GM12875 (cell line): ENCODE measurements around the gene MRFAP1.

ENCODE experiments used
- H3K4me3 ChIP-seq: one replicate; pipeline ENCODE4 v1.5.1; 2011; ENCODE audit warnings: low read depth, low read length, control low read depth
- CTCF ChIP-seq: IDR thresholded peaks from 2 replicates; pipeline ENCODE4 v1.5.1; 2011; ENCODE audit warnings: low read depth, mild to moderate bottlenecking, control low read depth, inconsistent platforms, low read length, moderate library complexity, borderline replicate concordance; ENCODE audit not compliant: insufficient read depth

The MRFAP1 gene

DNA sequence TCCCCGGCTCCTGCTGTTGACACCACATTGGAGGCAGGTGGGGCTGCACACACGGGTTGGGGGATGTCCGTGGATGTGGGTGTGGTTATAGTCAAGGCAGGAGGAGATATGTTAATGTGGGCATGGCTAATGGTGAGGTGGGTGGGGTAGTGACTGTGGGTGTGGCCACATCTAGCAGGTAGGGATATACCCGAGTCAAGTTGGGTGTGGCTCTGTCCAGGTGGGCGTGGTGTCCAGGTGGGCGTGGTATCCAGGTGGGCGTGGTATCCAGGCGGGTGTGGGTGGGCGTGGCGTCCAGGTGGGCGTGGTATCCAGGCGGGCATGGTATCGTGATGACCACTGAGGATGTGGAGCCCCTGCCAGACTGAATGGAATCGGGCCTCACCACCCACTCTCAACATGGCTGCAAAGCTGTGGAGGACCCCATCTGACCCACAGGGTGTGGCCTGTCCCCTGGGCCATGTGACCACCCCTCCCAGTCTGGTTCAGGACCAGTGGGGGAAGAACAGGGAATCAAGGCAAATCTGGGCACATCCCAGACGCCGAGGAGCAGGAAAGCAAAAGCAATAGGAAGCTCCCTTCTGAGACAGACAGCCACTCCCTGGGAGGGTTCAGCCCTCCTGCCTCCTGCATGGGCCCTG lies 44.5 kb upstream of the MRFAP1 start:
- TF ChIP-seq CTCF = no peak

GRCh38 chr4:6596948-6597347 lies 43.5 kb upstream of the MRFAP1 start:
- TF ChIP-seq CTCF = no peak
- H3K4me3 ChIP-seq = no peak overlapping the region

More for the DNA sequence above, 44.5 kb upstream of the MRFAP1 start:
- no peak overlapping the region for H3K4me3 ChIP-seq

GRCh38 chr4:6598127-6598526 lies 42.4 kb upstream of the MRFAP1 start:
- no peak overlapping the region for H3K4me3 ChIP-seq
- TF ChIP-seq CTCF = no peak

- no peak overlapping the region for H3K4me3 ChIP-seq
- TF ChIP-seq CTCF = no peak
Measured at GRCh38 chr4:6598641-6599040, 41.8 kb upstream of the MRFAP1 start.

DNA sequence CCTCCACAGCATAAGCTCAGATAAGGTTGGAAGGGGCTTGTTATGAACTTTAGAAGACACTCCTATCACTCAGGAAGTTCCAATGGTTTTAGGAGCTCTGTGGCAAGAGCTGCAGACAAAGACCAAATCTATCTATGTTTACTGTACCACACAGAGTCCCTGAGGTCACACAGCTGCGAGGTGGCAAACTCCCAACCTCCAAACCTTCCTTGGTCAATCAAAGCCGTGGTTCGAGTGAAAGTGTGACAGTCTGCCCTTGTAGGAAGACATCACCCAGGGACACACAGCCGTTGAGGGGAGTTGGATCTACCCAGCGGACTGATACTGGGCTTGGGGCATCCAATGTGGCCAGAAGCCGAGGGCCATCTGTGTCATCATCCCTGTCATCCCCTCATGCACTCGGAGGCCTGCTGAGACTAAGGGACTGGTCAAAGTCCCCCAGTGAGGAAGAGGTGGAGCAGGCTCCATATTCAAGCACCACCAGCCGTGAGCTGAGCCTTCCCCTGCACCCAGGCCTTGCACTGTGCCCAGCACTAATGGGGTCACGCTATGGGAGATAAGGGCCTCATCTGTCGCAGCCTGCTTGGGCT lies 38.7 kb upstream of the MRFAP1 start:
- no peak overlapping the region for H3K4me3 ChIP-seq
- no peak for TF ChIP-seq CTCF

DNA sequence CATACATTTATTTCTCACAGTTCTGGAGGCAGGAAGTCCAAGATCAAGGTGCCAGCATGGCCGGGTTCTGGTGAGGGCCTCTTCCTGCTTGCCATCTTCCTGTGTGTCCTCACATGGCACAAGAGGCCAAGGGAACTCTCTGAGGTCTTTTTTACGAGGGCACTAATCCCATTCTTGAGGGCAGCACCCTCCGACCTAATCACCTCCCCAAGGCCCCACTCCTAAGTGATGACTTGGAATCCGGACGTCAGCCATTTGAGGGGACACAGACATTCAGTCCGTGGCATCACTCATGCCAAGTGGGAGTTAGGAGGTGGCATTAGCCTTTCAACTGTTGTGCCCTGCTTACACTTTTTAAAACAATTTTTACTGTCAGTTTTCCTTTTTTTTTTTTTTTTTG lies 38.2 kb upstream of the MRFAP1 start:
- no peak overlapping the region for H3K4me3 ChIP-seq
- no peak for TF ChIP-seq CTCF

DNA sequence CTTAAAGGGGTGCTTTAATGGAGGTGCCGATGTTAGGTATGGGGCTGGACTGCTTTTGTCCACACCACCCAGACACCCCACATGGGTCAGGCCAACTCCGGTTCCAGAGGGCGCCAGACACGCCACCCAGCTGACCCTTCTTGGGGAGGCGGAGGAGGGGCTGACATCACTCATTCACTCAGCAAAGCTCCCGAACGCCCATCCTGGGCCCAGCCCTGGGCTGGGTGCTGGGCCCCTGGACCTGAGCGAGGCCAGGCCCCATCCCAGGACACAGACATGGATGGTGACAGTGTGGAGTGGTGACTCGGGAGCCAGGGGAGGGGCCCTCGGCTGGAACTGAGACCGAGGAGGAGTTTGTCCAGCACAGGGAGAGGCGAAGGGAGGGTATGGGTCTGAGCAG lies 37.4 kb upstream of the MRFAP1 start:
- H3K4me3 ChIP-seq = no peak overlapping the region
- no peak for TF ChIP-seq CTCF
